Activated naive CD4-positive, alpha-beta T cell treated with anti-CD3 and anti-CD28 coated beads for 36 hours (primary cell): ENCODE data around the gene NCAPH2. TPM values are rescaled to one million over a fixed set of nuclear protein-coding genes. Genes with fewer than 3 reads are reported as not detected.
"Not testable (repeated sequence)": the region's sequence is repeated elsewhere in the genome, so short reads cannot be mapped to it uniquely, and the experiment has no call there.

ENCODE experiments used
- CTCF ChIA-PET: fragments of 350-600 bp; sonication (Branson Sonifier 250); formaldehyde crosslinking; loops from one replicate; lab custom pipeline; 2021; ENCODE audit warnings: antibody characterized with exemption; lab: Charles Lee
- DNase-seq: peaks from one replicate; pipeline ENCODE4 v3.0.0-alpha.2; 2020
- H3K27ac Mint-ChIP-seq: one replicate; pipeline ENCODE4 v1.8.0; 2021; ENCODE audit warnings: mild to moderate bottlenecking, mixed read lengths
- H3K27me3 Mint-ChIP-seq: one replicate; pipeline ENCODE4 v1.8.0; 2021; ENCODE audit warnings: low read depth, mixed read lengths
- H3K36me3 Mint-ChIP-seq: one replicate; pipeline ENCODE4 v1.8.0; 2021; ENCODE audit warnings: low read depth, mixed read lengths
- H3K4me1 Mint-ChIP-seq: one replicate; pipeline ENCODE4 v1.8.0; 2021; ENCODE audit warnings: low read depth, mixed read lengths
- H3K4me3 Mint-ChIP-seq: one replicate; pipeline ENCODE4 v1.8.0; 2021; ENCODE audit warnings: mild to moderate bottlenecking, moderate library complexity, mixed read lengths
- H3K9me3 Mint-ChIP-seq: one replicate; pipeline ENCODE4 v1.8.0; 2021; ENCODE audit warnings: mixed read lengths
- intact Hi-C: fragments of 100-400 bp; cut with micrococcal nuclease; formaldehyde crosslinking; loops from one replicate; pipeline ENCODE4 v1.15.1; 2023
- total RNA-seq, 2 experiments: library from RNA; stranded (reverse); gene quantifications; one replicate each; pipeline ENCODE4 v1.2.3, GENCODE V29; 2021

NCAPH2 gene
- total RNA-seq, 2 experiments from 2014 or later = 104 to 115 TPM

DNA sequence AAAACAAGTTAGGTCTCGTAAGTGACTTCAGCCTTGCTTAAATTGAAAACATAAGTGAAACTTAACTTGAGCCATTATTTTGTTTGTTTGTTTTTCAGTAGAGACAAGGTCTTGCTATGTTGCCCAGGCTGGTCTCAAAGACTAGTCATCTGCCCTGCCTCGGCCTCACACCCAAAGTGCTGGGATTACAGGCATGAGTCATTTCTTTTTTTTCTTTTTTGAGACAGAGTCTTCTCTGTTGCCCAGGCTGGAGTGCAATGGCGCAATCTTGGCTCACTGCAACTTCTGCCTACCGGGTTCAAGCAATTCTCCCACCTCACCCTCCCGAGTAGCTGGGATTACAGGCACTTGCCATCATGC, 33.6 kb downstream of the NCAPH2 start:
- intact Hi-C loops, H3K36me3 Mint-ChIP-seq, H3K9me3 Mint-ChIP-seq, H3K27me3 Mint-ChIP-seq: not testable (repeated sequence)
- peak overlapping the region; percentile 2 for H3K4me3 Mint-ChIP-seq
- peak overlapping the region; percentile 98 for H3K27ac Mint-ChIP-seq
- peaks cover 77% of the 10 kb centered on the region for H3K4me1 Mint-ChIP-seq
- CTCF ChIA-PET = interaction anchor here (0.7 kb wide), 1 partner anchor 20 kb away, joined by 4 read pairs; no protein-coding TSS in a partner anchor
- peak; percentile 71 for DNase-seq

DNA sequence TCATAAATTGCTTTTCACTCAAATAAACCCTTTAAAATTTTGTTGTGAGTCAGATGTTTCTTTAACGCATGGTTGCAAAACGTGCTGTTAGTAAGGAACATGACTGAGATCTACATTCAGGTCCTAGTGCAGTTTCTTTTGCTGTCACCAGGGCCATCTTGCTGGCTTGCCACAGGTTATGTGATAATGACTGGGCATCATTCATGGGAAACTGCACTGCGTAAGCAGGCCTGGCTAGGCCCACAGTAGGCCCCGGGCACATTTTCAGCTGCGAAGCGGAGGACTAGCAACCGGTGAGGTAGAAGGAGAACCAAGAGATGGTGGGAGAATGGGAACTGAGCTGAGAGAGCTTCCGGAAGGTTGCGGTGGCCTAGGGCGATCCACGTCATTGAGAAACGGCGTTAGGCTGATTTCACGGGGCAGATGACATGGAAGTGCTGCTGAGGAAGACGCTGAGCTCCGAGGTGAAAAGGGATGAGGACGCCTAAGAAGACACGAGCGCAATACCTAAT, 34.4 kb downstream of the NCAPH2 start:
- DNase-seq = peak; percentile 71
- H3K27me3 Mint-ChIP-seq = no peaks in the 10 kb centered on the region
- H3K36me3 Mint-ChIP-seq = peaks cover 5% of the 10 kb centered on the region
- CTCF ChIA-PET = no interaction called here
- H3K4me3 Mint-ChIP-seq = peak overlapping the region; percentile 22
- intact Hi-C loops = no loop called here
- H3K4me1 Mint-ChIP-seq = peaks cover 71% of the 10 kb centered on the region
- peaks cover 1% of the 10 kb centered on the region for H3K9me3 Mint-ChIP-seq
- H3K27ac Mint-ChIP-seq = peak overlapping the region; percentile 98

DNA sequence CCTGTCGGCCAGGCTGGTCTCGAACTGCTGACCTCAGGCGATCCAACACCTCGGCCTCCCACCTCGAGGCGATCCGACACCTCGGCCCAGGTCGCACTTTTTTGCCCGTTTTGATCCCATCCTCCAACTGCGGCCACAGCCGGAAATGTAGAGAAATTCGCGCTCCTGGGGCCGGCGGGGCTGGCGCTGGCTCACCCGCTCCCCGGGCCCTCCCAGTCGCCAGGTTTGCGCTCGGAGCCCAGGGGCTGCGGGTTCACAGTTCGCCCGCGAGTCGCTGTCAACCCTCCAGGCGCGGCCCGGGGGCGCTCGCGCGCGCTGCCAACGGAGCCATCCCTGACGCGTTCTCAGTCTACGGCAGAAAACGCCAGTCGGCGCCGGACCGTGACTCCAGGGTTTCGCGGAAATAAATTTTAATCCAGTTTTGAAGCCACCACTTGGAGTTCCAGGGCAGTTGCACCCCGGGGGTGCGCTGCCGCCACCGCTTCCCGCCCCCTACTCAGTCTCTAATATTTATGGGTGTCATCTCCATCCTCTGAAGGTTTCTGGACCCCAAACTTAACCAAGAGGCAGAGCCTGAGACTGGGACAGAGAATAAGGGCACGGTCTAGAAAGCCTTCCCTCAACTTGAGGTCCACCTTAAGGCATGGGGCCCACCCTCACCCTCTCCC, 36.2 kb downstream of the NCAPH2 start:
- DNase-seq = peak; percentile 92
- Mint-ChIP-seq H3K4me1 (peaks cover 60% of the 10 kb centered on the region), H3K36me3 (peaks cover 2% of the 10 kb centered on the region), H3K4me3 (peak overlapping the region; percentile 62), H3K9me3 (peaks cover 1% of the 10 kb centered on the region), H3K27me3 (no peaks in the 10 kb centered on the region), H3K27ac (peak overlapping the region; percentile 72)
- intact Hi-C loops = loop anchor here (1.0 to 2.0 kb wide), 4 partner anchors 17 to 76 kb away; partner anchors contain the start of genes CHKB and NCAPH2
- CTCF ChIA-PET = interaction anchor here (0.6 to 1.8 kb wide), 5 partner anchors 8 to 77 kb away, joined by 3 to 6 read pairs (median 5); partner anchors contain the start of gene SCO2

DNA sequence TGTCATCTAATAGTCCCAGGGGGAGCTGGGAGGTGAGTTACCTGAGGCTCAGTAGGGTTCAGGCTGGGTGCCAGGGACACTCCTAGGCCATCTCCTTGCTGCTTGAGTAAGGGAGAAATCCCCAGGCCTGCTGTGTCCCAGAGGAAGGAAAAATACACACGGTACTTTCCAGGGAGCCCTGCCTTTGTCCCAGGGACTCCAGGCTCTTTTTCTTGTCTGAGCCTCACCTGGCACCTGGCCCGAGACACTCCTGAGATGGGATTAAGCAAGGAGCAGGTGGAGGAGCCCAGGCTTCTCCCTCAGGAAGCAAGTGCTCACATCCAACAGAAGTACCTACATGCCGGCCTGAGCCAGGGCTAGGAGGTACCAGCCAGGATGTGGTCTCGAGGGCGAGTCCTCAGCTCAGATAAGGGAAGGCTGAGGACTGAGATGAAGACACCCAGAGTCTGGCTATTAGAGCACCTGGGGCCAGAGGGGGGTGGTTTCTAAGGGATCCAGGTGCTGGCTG, 36.8 kb downstream of the NCAPH2 start:
- Mint-ChIP-seq H3K9me3 (peaks cover 1% of the 10 kb centered on the region), H3K27ac (peak overlapping the region; percentile 74), H3K36me3 (peaks cover 2% of the 10 kb centered on the region), H3K27me3 (no peaks in the 10 kb centered on the region), H3K4me3 (peak overlapping the region; percentile 62), H3K4me1 (peaks cover 55% of the 10 kb centered on the region)
- CTCF ChIA-PET = interaction anchor here (0.6 to 1.9 kb wide), 6 partner anchors 9 to 76 kb away, joined by 3 to 11 read pairs (median 5); partner anchors contain the start of genes SCO2 and SYCE3
- peak; percentile 60 for DNase-seq
- intact Hi-C loops = loop anchor here (1.0 to 2.0 kb wide), 4 partner anchors 18 to 76 kb away; partner anchors contain the start of genes CHKB and NCAPH2

DNA sequence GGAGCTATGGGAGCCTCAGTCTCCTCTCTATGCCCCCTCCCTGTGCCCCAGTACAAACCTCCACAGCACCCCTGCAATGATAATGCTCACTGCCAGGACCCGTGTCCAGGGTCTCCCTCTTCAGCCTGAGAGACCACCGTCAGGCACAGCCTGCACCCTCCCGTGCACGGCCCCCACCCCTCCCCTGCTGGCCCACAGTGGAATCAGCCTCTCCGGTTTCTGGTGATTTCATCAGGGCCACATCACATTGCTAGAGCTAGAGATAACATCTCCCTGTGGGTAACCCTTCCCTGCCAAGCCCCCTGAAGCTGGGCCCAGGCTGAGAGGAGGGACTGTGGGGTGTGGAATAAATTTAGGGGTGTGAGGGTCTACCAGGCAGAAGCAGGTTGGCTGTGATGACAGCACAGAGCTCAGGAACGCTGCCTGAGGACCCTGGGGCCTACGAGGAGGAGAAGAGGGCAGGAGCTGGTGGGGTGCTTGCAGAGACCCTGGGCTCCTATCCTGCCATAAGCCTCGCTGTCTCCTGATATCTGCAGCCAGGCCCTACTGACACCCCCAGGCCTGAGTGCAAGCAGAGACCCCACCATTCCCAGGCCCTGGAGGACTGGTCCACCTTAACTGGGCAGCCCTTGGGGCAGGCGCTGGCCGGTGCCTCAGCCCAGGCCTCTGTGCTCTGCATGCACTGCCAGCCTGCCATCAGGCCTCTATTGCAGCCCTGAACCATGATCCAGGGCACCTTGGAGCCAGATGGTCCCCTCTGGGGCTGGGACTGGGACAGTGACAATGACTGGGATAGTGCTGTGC, 37.7 kb downstream of the NCAPH2 start, which contains the start of gene KLHDC7B:
KLHDC7B (plus strand) TSS at position 378 of the 804 bp plus-strand sequence; CDS start at position 723, 345 bp downstream.
- intact Hi-C loops = loop anchor here (2.0 kb wide), 1 partner anchor 19 kb away; no protein-coding TSS in a partner anchor
- Mint-ChIP-seq H3K4me1 (peaks cover 57% of the 10 kb centered on the region), H3K4me3 (peak within 1 kb of the TSS; percentile 62), H3K9me3 (peaks cover 1% of the 10 kb centered on the region), H3K27me3 (no peaks in the 10 kb centered on the region), H3K36me3 (peaks cover 8% of the 10 kb centered on the region), H3K27ac (peak within 1 kb of the TSS; percentile 74)
- CTCF ChIA-PET = interaction anchor here (0.6 to 1.9 kb wide), 6 partner anchors 10 to 75 kb away, joined by 3 to 11 read pairs (median 5); partner anchors contain the start of genes SCO2 and SYCE3
- DNase-seq = peak; percentile 44

DNA sequence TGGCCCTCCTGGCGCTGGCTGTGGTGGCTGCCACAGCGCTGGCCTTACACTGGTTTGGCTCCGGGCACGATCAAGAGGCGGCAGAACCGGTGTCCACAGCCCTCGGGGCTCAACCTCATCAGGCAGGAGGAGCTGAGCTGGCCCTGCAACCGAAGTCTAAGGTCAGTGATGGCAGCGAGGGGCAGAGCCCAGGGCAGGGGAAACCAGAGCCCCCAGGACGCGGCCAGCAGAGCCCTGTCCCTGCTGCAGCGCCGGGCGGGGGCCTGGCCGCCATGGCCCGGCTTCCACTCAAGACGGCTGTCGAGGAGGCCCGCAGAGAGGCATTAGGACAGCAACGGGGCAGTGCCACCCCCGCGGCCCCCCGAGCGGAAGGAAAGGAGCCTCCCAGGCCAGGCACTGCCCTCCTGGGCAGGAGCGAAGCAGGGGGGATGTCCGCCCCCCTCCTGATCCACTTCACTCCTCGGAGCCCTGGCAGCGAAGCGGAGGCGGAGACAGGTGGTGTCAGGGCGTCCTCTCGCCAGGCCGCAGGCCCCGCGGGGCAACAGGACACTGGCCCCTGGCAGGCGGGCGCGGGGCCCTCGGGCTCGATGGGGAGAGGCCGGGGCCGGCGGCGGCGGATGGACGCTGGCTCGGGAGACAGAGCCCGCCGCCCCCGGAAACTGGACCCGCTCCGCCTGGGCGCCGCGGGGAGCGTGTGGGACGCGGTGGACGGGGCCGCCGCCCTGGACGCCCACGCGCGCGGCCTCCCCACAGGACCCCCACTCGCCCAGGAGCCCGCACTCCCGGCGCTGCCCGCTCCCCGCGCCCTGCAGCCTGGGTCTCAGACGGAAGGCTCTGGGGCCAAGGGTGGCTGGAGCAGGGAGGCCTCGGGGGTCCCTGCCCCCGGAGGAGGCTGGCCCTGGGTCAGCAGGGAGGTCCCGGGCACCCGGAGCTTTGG, 38.6 kb downstream of the NCAPH2 start:
- Mint-ChIP-seq H3K4me1 (peaks cover 51% of the 10 kb centered on the region), H3K36me3 (peaks cover 8% of the 10 kb centered on the region), H3K4me3 (no peak overlapping the region), H3K27me3 (no peaks in the 10 kb centered on the region), H3K27ac (peak overlapping the region; percentile 74), H3K9me3 (peaks cover 1% of the 10 kb centered on the region)
- CTCF ChIA-PET = interaction anchor here (1.0 to 2.9 kb wide), 8 partner anchors 13 to 74 kb away, joined by 3 to 13 read pairs (median 8); partner anchors contain the start of genes SCO2 and SYCE3
- no peak for DNase-seq
- intact Hi-C loops = no loop called here

DNA sequence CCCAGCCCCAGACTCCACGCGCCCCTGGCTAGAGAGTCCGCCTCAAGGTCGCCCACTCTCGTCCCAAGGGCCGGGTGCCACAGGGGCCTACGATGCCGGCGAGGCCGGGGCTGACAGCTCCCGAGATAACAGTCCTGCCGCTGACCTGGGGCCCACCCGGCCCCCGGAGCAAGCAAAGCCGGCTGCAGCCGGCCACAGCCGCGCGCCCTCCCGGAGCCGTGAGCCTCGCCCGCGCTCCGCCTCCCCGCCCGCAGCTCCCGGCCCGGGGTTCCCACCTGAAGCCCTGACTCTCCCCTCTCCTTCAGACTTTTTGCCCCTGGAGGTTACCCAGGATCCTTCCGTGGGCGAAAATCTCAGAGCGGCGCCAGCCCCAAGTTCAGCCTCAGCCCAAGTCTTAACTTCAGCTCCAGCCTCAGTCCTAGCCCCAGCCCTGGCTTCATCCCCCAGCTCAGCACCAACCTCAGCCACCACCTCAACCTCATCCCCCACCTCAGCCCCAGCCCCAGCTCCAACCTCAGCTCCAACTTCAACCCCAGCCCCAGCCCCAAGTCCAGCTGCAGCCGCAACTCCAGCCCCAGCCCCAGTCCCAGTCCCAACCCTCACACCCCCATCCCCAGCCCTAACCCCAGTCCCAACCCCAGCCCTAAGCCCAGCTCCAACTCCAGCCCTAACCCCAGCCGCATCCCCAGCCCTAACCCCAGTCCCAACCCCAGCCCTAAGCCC, 39.4 kb downstream of the NCAPH2 start:
- intact Hi-C loops = no loop called here
- Mint-ChIP-seq H3K4me1 (peaks cover 43% of the 10 kb centered on the region), H3K36me3 (peaks cover 6% of the 10 kb centered on the region), H3K4me3 (peak overlapping the region; percentile 63), H3K27me3 (no peaks in the 10 kb centered on the region), H3K27ac (peak overlapping the region; percentile 53), H3K9me3 (no peaks in the 10 kb centered on the region)
- CTCF ChIA-PET = interaction anchor here (0.8 to 2.9 kb wide), 12 partner anchors 8 to 73 kb away, joined by 3 to 13 read pairs (median 4); partner anchors contain the start of gene SCO2
- DNase-seq = no peak

DNA sequence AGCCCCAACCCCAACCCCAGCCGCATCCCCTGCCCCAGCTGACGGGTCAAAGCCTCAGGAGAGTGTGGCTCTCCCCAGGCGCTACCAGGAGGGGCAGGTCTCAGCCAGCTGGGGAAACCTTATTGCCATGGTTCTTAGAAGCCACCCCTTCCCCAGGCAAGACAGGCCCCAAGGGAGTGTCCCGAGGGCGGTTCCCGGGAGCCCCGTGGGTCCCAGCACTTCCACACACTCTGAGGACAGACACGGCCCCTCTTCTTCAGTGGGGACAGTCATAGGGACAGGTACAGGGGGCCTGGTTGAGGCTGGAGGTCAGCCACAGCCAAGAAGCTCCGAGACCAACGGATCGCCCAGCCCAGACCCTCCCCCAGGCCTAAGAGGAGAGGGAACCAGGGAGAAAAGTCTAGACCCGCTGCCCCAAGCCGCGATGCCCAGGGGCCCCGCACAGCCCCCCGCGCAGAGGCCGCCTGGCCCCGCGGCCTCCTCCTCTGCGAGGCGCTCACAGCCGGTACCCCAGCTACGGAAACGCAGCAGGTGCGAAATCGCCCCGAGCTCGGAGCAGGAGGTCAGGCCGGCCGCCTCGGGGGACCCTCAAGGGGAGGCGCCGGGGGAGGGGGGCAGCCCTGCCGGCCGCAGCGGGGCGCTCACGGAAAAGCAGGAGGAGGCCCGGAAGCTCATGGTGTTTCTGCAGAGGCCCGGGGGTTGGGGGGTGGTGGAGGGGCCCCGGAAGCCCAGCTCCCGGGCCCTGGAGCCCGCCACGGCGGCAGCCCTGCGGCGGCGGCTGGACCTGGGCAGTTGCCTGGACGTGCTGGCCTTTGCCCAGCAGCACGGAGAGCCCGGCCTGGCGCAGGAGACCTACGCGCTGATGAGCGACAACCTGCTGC, 40.3 kb downstream of the NCAPH2 start:
- CTCF ChIA-PET = interaction anchor here (0.6 to 2.9 kb wide), 16 partner anchors 9 to 305 kb away, joined by 3 to 13 read pairs (median 3); partner anchors contain the start of genes LMF2, NCAPH2, SCO2 and SYCE3
- Mint-ChIP-seq H3K27me3 (no peaks in the 10 kb centered on the region), H3K36me3 (peaks cover 6% of the 10 kb centered on the region), H3K4me1 (peaks cover 40% of the 10 kb centered on the region), H3K27ac (peak overlapping the region; percentile 82), H3K4me3 (peak overlapping the region; percentile 74), H3K9me3 (no peaks in the 10 kb centered on the region)
- peak; percentile 75 for DNase-seq
- intact Hi-C loops = loop anchor here (1.0 kb wide), 2 partner anchors 9 to 72 kb away; no protein-coding TSS in a partner anchor

DNA sequence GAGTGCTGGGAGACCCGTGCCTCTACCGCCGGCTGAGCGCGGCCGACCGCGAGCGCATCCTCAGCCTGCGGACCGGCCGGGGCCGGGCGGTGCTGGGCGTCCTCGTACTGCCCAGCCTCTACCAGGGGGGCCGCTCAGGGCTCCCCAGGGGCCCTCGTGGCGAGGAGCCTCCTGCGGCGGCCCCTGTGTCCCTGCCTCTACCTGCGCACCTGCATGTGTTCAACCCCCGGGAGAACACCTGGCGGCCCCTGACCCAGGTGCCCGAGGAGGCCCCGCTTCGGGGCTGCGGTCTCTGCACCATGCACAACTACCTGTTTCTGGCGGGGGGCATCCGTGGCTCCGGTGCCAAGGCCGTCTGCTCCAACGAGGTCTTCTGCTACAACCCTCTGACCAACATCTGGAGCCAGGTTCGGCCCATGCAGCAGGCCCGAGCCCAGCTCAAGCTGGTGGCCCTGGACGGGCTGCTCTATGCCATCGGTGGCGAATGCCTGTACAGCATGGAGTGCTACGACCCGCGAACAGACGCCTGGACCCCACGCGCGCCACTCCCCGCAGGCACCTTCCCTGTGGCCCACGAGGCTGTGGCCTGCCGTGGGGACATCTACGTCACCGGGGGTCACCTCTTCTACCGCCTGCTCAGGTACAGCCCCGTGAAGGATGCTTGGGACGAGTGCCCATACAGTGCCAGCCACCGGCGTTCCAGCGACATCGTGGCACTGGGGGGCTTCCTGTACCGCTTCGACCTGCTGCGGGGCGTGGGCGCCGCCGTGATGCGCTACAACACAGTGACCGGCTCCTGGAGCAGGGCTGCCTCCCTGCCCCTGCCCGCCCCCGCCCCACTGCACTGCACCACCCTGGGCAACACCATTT, 41.1 kb downstream of the NCAPH2 start:
- CTCF ChIA-PET = interaction anchor here (0.6 to 2.9 kb wide), 10 partner anchors 10 to 306 kb away, joined by 3 to 13 read pairs (median 6); partner anchors contain the start of genes LMF2, NCAPH2, SCO2 and SYCE3
- intact Hi-C loops = loop anchor here (1.0 kb wide), 2 partner anchors 10 to 71 kb away; no protein-coding TSS in a partner anchor
- Mint-ChIP-seq H3K4me1 (peaks cover 36% of the 10 kb centered on the region), H3K36me3 (peaks cover 6% of the 10 kb centered on the region), H3K27me3 (no peaks in the 10 kb centered on the region), H3K27ac (peak overlapping the region; percentile 83), H3K4me3 (peak overlapping the region; percentile 79), H3K9me3 (no peaks in the 10 kb centered on the region)
- DNase-seq = no peak
